NCI-H524 treated with DMSO at 0.1 percent for 48 hours (cell line): Measurements from ENCODE around the gene RNU6-8.

Experiments used
- DNase-seq: peaks from one replicate; lab custom pipeline; 2025; lab: John Stamatoyannopoulos, UW

Gene RNU6-8

DNA sequence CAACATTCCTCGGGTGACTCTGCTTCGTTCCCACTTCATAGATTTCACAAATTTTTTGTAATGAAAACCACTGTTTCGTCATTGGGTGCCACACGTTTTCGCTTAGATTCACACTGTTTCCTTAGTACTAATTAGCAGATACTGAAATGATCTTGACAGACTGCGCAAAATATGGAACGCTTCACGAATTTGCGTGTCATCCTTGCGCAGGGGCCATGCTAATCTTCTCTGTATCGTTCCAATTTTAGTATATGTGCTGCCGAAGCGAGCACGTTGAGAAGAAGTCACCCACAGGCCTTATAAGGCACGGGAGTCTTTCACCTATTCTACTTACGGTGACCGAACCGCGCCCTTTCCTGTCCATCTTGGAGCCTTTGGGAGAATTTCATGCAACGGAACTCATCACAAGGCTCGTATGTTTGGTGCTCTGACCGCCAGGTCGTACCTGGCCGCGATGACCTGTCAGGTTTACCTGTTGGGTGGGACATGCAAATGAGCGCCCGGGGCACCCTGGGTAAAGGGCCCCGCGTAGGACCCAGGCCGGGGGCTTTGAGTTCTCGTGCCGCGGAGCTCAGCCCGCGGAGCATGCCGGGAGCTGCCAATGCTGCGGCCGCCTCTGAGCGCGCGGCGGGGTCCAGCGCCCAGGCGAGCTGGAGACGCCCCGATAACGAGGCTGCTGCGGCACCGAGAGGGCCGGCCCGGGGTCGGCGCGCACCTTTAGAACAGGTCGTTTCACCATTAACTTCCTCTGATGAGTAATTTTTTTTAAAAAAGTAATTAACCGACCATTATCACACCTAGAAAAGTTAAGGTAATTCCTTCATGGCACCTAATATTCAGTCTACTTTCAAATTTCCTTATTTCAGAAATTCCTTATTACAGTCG is at the start of gene RNU6-8:
Gene RNU6-8, minus strand, starts transcription at position 272 of the 885 bp plus-strand sequence.
- DNase-seq, result peak; percentile 89

DNA sequence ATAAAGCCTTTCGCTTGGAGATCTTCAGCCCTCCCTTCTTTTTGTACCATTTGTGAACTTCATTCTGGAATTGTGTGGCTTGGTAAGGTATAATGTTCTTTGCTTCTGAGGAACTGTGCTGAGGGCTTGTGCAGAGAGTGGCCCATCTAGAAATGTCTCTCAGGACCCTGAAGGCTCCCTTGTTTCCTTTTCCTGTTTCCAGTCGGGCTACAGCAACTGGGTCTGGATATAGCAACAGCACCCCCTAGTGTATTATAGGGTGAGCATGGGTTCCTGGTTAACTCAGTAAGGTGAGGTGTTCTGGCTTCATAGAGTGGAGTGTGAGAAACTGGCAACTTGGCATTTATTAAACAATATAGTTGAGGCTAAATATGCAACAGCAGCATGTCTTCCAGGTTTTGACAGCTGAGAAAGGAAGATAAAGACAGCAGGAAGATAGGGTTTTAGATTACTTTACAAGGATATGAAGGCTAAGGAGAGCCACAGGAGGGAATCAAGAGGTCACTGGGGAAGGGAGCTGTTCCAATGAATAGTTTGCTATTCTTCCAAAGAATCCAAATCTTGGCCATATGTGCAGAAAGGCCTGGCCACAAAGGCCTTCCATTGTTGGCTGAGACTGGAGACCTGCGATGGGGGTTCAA is 49.1 kb upstream of the RNU6-8 start:
- peak; percentile 71 for DNase-seq

DNA sequence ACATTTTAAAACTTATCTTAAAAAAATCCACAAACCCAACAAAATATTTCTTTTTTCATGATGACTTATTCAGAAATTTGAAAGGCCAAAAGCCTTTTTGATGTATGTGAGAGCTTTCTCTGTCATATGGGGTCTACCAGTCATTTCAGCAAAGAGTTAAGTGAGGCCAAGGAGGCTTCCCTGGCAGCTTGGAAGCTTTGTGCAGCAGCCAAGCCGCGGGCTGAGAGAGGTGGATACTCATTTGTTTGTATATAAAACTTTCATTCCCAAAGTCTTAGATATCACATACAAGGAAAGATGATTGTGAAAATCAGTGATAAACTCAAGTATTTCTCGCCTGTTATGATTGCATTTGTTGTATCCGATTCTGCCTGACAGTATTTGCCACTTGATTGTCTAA is 48.5 kb upstream of the RNU6-8 start:
- no peak for DNase-seq

DNA sequence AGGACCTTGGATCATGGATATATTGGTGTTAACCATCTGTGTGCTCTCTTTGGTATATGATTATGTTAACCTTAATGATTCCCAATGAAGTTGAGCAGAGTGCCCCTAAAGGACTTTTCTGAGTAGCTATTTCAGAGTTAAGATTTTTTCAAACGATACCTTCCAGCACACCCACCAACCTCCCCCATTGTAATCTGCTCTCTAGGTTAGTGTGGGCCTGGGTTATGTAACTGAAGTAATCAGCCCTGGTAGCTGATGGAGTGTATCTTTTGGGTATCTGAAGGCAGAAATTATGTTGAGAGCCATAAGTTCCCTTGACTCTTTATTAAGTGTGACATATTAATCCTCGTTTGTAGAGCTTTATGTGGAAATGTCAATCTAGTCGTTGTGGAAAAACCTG is 47.6 kb upstream of the RNU6-8 start:
- DNase-seq, result no peak

DNA sequence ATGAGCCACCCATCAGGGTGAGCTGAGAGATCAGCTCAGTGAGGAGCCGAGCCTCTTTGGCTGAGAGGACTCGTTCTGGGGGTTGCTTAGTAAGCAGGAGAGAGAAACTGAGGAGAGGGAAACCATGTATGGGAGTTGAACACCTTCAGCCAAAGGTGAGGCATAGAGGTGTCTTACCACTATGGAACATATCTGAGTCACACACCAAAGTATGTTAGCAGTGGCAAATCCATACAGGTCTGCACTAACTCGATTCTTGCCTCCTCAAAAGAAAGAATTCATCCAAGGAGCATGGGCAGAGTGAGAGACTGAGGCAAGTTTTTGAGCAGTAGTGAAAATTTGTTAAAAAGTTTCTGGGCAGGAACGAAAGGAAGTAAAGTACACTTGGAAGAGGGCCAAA is 46.7 kb upstream of the RNU6-8 start:
- no peak for DNase-seq

DNA sequence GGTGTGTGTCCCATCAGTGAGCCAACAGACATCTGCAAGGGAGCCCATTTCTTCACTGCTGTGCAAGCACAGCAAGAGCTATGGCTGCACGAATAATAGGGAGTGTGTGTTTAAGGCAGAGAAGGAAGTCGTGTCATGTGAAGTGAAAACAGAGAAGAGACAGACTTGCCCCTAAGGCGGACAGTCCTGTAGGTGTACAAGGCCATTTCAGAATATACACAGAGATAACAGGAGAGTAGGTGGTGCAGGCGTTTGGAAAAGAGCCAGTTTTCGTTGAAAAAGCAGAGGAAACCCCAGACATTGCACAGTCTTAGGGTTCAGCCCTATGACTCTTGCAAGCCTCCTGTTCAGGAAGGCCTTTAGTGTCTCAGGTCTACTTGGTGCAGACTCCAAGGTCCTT is 46.3 kb upstream of the RNU6-8 start:
- DNase-seq, result no peak

DNA sequence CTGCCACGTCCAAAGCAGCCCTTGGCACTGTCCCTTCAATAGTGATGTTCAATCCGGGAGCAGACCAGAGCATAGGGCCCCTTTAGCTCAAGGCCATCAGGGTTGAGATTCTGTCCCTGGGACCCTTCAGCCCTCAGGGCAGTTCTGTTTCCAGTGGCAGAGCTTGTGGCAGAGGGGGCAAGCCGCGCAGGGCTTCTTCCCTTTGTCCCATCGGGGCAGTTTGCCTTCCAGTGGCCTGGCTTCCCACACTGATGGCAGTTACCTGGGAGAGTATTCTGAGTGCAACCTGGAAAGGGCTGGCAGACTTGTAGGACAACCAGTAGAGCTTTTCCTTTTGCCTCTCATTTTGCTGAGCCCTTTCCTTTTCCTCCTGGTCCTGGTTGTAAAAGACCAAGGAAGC is 43.7 kb upstream of the RNU6-8 start:
- DNase-seq, result no peak

DNA sequence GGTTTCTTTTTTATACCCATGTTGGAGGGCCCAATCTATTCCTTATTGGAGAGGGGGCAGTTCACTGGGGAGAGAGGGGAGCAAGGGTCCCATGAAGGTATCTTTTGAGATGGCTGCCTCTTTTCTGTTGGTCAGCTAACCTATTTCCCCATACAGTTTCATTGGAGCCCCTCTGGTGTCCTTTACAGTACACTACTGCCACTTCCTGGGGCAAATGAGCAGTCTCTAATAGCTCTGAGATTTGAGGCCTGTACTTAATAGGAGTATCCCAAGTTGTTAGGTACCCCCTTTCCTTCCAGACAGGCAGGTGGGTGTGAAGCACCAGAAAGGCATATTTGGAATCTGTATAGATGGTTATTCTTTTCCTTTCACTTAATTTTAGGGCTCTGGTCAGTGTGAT is 41.3 kb upstream of the RNU6-8 start:
- DNase-seq, result no peak

DNA sequence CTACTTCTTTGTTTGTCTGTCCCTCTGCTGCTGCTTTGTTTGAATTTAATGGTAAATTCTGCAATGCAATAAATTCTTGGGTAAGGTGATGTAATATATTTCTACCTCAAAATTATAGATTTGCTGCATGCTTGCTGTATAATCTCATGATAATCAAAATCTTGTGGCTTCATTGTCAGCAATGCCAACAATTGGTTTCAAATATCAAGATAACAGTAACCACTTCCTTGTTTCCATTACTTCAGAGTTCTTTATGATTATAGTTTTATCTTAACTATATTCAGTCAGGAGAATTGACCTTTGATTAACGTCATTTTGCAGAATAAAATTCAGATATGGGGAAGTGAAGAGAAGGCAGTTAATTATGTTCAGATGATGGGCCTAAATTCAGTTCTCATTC is 30.2 kb upstream of the RNU6-8 start:
- no peak for DNase-seq

DNA sequence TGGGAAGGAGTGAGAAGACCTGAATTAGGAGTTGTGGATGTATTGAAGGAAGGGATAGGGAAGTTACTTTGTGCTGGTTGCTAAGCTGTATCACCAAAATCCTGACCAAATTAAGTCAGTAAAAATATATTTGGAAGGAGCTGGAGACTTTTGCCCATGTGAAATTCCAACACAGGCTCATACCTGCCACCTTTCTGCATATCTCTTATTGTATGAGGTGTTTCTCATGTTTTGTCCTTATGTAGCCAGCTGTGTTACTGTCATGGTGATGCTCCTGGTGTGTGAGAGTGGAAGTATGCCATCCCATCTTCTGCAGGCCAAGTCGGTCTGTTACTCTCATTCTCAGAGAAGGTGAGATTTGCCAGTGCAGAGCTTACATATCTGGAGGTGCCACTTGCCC is 29.4 kb upstream of the RNU6-8 start:
- DNase-seq, result no peak

DNA sequence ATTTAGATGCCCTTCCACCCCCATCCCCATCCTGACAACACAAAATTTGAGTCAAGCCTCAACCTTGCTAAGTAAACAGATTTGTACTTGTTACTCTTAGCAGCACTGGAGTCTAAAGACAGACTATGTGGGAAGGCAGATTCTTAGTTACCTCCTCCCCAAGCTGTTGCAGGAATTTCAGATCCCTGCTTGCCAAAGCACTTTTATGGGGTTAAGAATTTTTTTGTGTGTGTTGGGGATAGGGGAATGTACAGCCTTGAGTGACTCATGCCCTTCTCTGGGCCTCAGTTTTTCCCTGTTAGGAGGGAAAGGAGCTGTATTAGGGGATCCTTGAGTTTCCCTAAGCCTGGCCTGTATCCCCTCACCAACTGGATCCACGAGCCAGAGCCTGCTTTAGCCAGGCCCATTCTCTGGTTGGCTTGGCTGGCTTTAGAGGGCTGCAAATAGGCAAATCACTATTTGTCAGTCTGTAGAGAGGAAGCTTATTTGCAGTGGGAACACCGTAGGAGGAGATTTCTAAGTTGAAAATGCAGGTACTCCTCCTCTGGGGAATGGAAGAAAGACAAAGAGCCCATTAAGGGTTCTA is 27.7 kb upstream of the RNU6-8 start:
- no peak for DNase-seq

DNA sequence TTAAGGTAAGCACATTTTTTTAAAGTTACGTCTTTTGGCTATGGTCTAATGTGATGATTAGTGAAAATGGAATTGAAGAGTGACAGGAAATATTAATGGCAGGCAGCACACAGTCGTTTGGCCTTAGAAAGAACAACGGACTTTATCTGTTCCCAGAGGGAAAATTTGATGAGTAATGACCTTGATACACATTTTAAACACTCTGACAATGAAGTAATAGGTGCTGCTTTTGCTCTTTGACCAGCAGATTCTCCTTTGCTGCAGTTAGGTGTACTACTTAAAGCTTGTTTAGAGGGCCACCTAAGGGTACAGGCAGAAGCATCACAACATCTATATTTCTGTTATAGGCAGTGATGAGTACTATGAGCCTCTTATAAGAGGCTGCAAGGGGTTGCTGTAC is 27.1 kb upstream of the RNU6-8 start:
- no peak for DNase-seq

DNA sequence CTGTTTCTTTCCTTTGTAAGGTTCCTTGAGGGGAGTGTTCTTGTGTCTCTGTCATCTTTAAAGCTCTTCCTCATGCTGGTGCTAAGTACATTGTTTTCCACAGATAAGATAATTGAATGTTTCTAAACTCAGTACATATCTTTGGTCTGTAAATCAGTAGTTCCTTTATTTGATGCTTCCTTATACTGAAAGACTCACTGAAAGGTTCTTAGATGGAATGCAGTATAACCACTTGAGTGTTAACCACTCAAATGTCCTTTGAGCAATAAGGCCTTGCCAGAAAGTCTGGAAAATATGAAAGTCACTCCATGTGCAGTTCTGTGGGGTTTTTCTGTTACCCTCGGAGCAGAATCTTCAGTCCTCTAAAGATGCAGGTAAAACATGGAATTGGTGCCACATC is 23.0 kb upstream of the RNU6-8 start:
- DNase-seq, result no peak

DNA sequence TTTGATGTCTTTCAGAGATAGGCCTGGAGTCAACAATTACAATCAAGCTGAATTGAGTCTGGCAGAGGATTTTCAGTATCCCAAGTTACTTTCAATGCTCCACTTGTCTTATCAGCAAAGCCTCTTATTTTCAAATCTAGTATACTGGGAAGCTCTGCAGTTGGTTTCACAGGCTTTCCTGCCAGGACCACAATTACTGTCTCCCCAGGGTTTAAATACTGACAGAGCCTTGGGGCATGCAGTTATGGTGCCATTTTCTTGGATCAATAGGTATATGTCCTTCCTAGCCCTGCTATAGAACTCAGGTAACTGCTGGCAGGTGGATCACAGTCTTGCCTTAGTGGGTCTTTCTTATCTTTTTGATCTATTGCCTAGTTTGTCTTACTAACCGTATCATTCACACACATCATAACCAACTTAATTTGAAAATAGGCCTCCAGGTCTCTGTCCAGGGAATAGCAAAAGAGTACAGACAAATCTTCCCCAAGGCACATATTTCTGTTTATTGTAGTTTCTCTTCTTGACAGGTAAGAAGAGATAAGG is 22.4 kb upstream of the RNU6-8 start:
- DNase-seq, result no peak

DNA sequence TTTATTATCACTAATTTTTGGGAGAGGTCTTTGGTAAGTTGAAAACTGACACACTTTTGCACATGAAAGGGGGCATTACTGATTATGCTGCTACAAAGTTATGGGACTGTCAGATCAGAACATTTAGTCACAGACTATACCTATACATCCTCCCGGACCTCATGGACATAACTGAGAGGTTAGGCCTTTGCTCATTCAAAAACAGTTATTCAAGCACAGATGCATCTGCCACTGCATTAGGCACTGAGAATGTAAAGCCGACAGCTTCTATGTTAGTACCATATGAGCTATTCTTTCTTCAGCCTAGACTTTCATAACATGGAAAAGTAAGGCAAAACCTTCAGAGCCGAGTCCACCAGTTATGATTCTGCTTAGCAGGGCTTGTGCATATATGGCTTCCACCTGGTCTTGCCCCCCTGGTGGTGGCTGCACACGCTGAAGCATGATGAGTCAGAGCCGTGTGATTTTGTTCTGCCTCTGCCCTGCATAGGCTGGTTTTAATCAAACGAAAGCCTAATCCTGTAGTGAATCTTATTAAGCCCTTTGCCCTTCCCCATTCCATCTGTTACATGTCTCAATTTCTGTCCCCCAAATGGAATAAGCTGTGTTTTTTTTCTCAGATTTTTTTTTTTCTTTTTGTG is 21.8 kb upstream of the RNU6-8 start:
- DNase-seq, result peak; percentile 93

DNA sequence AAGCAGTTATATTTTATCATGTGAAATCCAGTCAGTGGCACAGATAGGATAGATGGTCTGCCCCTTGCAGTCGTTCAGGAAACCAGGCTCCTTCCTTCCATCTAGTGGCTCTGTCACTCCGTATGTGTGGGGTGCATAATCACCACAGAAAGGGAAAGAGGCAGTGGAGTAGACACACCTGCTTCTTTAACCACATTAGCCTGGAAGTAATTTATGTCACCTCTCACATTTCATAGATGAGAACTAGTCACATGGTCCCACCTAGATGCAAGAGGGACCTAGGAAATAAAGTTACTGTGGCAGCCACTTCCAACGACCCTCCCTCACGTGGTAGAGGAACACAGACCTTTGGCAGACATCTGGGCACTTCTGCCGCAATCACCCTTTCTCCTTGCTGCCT is 14.2 kb upstream of the RNU6-8 start:
- DNase-seq, result peak; percentile 90

DNA sequence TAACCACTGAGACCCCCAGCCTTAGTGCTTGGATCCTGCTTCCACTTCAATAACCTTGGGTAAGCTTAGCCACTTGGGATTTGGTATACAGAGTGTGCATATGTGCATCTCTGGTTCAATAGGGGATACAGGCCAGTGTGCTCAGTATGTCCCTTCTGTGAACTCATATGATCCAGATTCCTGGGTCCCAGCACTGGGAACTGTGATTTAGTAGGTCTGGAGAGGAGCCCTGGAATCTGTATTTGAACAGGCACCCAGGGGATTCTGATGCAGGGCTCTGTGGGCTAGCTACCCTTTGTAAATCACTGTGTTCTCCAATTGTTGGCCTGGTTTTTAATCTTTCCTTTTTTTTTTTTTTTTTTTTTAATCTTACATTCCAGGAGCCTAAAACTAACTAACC is 9.8 kb upstream of the RNU6-8 start:
- DNase-seq, result no peak

DNA sequence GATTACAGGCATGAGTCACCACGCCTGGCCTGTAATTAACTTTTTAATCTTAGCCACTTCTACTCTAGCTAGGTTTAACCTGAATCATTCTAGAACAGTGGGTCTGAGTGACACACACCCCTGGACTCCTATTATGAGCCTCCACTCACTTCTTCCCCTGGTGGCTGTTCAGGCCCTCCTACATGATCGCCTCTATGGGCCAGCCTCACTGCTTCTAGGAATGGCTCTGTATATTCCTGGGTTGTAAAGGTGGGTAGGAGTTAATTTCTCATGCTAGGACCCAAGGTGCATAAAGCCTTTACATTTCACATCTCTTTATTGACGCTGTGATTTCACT is 8.0 kb upstream of the RNU6-8 start:
- no peak for DNase-seq

DNA sequence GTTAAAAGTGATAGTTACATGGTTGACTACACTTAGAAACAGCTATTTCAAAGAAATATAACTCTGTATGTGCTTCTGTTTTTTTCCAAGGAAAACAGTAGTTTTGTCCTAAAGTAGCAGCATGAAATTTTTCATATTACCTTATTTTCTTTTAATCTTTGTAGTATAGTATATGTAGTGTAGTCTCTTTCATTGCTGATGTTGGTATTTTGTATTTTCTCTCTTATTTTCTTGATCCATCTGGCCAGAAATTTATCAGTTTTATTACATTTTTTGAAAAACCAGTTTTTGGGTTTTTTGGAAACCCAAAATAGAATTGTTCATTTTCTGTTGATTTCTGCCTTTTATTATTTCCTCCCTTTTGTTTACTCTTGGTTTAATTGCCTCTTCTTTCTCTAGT is 6.4 kb upstream of the RNU6-8 start:
- DNase-seq, result no peak

DNA sequence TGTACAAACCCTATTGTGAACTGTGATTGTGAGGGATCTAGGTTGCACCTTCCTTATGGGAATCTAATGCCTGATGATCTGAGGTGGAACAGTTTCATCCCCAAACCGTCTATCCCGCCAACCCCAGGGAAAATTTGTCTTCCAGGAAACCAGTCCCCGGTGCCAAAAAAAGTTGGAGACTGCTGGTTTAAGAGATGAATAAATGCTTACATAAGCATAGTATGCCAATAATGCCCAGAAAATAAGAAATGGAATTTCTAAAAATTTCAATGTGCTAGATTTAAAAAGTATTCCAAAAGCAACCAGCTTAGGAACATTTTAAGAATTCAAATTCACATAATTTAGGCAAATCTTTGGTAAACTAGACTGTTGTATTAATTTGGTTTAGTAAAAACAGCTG is 5.4 kb upstream of the RNU6-8 start:
- no peak for DNase-seq

DNA sequence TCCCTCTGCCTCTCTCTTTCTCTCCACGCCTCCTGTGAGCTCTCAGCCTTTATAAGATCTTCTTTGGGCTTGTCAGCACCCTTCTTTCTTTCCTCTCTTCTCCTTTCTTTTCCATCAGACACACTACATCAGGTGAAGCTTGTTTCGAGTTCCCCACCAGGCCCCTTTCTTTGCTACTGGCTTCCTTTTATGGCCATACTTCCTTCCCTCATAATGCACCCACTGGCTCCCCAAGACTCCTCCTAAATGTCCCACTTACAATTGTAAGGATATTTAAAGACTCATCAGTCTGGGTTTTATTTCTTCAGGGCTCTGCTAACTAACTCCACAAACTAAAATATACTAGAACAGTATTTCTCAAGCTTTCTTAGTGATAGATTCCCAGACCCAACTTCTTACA is 3.5 kb upstream of the RNU6-8 start:
- DNase-seq, result no peak

DNA sequence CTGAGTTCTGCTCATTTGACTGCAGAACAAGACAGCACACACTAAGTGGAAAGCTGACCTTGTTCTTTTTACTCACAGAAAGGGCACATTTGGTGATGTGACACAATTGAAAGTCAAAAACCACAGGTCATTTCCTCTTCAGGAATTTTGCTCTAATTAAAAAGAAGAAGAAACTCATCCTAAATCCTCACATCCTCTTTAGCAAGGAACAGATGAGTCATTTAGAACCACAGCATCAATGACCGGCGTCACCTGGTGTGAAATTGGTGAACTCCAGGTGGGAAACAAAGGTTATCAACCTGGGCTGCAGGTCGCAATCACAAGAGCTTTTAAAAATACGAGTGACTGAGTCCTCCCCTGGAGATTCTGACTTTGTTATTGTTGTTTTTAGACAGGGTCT is 2.9 kb upstream of the RNU6-8 start:
- no peak for DNase-seq

DNA sequence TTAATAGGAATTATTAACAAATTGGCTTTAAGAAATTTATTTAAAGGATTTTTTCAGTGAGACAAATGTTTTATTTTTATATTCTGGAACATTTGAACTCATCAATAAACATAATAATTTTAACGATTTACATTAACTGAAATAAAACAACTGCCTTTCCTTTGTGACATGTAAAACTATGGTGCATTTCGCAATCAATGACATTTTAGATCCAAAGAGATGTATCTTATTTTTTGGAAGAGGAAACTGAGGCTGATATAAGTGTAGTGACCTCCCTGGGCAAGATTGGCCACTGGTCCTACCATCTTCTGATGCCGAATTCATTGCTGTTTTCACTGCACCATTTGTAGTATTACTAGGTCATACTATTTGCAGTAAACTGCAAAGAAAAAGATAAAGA is 2.5 kb upstream of the RNU6-8 start:
- no peak for DNase-seq
